DND-41 (cell line): ENCODE results near the gene TBX4.

Source experiments
- EZH2 ChIP-seq: IDR thresholded peaks from 3 replicates; pipeline ENCODE4 v1.6.1; 2012; ENCODE audit warnings: borderline replicate concordance, low read depth, mild to moderate bottlenecking, moderate library complexity, low read length, inconsistent platforms; ENCODE audit not compliant: severe bottlenecking
- TF ChIP-seq, protein P1 (sequence below): IDR thresholded peaks from 2 replicates; pipeline ENCODE4 v1.5.1; 2012; ENCODE audit warnings: borderline replicate concordance, low read length, moderate library complexity, mild to moderate bottlenecking; ENCODE audit not compliant: poor library complexity, severe bottlenecking; ENCODE audit errors: extremely low read depth

DNA sequence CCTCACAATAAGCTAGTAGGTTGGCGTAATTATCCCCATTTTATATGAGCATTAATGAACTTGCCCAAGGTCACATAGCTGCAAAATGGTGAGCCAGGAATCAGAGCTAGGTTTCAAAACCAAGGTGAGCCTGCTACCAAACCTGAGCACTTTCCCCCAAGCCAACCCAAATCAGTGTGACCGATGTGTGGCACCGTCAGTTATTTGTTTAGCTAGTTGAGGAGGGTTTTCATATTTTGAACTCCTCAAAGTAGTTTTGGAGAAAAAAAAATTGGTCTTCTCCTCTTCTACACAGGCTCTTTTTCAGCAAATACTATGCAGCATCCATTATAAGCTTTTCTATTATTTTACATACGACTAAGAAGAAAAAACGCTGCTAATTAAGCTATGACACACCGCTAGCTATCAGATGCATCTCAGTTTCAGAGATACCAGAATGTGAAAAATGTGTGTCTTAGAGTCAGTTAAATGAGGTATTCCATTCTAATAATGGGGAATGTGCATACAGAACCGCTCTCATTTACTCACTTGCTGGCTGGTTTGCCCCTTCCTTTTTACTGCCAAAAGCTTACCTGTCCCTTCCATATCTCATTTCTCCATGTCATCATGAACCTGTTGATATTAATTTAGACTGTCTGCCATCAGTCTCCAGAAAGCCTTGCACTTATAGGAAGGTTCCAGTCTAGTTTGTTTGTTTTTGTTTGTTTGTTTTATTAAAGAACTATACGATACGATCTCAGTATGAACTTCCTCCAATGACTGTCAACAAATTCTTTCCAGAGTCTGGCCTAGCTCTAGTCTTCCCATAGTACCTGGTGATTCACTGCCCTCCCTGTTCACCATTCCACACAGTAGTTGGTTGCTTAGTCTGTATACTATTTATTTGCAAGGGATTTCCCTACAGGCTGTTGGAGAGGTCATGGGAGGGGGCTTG lies 2.2 kb upstream of the TBX4 start:
- TF ChIP-seq, protein P1, sequence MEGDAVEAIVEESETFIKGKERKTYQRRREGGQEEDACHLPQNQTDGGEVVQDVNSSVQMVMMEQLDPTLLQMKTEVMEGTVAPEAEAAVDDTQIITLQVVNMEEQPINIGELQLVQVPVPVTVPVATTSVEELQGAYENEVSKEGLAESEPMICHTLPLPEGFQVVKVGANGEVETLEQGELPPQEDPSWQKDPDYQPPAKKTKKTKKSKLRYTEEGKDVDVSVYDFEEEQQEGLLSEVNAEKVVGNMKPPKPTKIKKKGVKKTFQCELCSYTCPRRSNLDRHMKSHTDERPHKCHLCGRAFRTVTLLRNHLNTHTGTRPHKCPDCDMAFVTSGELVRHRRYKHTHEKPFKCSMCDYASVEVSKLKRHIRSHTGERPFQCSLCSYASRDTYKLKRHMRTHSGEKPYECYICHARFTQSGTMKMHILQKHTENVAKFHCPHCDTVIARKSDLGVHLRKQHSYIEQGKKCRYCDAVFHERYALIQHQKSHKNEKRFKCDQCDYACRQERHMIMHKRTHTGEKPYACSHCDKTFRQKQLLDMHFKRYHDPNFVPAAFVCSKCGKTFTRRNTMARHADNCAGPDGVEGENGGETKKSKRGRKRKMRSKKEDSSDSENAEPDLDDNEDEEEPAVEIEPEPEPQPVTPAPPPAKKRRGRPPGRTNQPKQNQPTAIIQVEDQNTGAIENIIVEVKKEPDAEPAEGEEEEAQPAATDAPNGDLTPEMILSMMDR: no peak
- TF ChIP-seq EZH2: no peak
